Fibroblast of lung (primary cell): ENCODE data around the gene THSD7A. TPM values are rescaled to one million over a fixed set of nuclear protein-coding genes. Genes with fewer than 3 reads are reported as not detected.

Experiments used
- DNase-seq, 2 donors: peaks; one replicate each; pipeline versions ENCODE4 v3.0.0 to v3.0.0-alpha.2; 2010; ENCODE audit warnings: low read depth in 2 of 2
- H2AFZ ChIP-seq: 2 replicates; pipeline ENCODE4 v1.5.1; 2012; ENCODE audit warnings: low read length, control low read depth, inconsistent platforms
- H3K27ac ChIP-seq: 2 replicates; pipeline ENCODE4 v1.5.1; 2011; ENCODE audit warnings: low read length, control low read depth; ENCODE audit not compliant: insufficient read depth
- H3K27me3 ChIP-seq: 2 replicates; pipeline ENCODE4 v1.5.1; 2011; ENCODE audit warnings: mild to moderate bottlenecking, low read length; ENCODE audit not compliant: control insufficient read depth, insufficient read depth
- H3K36me3 ChIP-seq: 2 replicates; pipeline ENCODE4 v1.5.1; 2011; ENCODE audit warnings: low read length; ENCODE audit not compliant: control insufficient read depth, insufficient read depth
- H3K4me1 ChIP-seq: 2 replicates; pipeline ENCODE4 v1.5.1; 2011; ENCODE audit warnings: low read length; ENCODE audit not compliant: control insufficient read depth, insufficient read depth; ENCODE audit errors: extremely low read depth
- H3K4me2 ChIP-seq: 2 replicates; pipeline ENCODE4 v1.5.1; 2011; ENCODE audit warnings: low read length, control low read depth; ENCODE audit not compliant: insufficient read depth; ENCODE audit errors: extremely low read depth
- H3K4me3 ChIP-seq, 4 experiments: fragments of 200-600 bp in 1 of 4; sonication (generic) in 1 of 4; replicated peaks in 1 of 4; 2 replicates each; pipeline ENCODE4 v1.5.1; 2011 to 2016; ENCODE audit warnings: low read length in 4 of 4, low read depth in 3 of 4, mild to moderate bottlenecking in 3 of 4, control low read depth in 2 of 4, inconsistent platforms in 1 of 4, mixed read lengths in 1 of 4; ENCODE audit not compliant: insufficient read depth in 1 of 4; ENCODE audit errors: control extremely low read depth in 1 of 4
- H3K79me2 ChIP-seq: 2 replicates; pipeline ENCODE4 v1.5.1; 2012; ENCODE audit warnings: mild to moderate bottlenecking, low read length, inconsistent platforms; ENCODE audit not compliant: control insufficient read depth, insufficient read depth
- H3K9ac ChIP-seq: 2 replicates; pipeline ENCODE4 v1.5.1; 2011; ENCODE audit warnings: mild to moderate bottlenecking, low read length, control low read depth; ENCODE audit not compliant: insufficient read depth
- H3K9me3 ChIP-seq: 2 replicates; pipeline ENCODE4 v1.5.1; 2012; ENCODE audit warnings: low read depth, low read length; ENCODE audit not compliant: control insufficient read depth, insufficient read depth
- H4K20me1 ChIP-seq: 2 replicates; pipeline ENCODE4 v1.5.1; 2011; ENCODE audit warnings: low read length; ENCODE audit not compliant: control insufficient read depth, insufficient read depth; ENCODE audit errors: extremely low read depth
- EZH2 ChIP-seq: IDR thresholded peaks from 2 replicates; pipeline ENCODE4 v1.5.1; 2012; ENCODE audit warnings: low read length, control low read depth, mild to moderate bottlenecking; ENCODE audit errors: missing control alignments
- polyA plus RNA-seq, 2 donors: library from polyadenylated mRNA; depleted of rRNA in 1 of 2; stranded (reverse) in 1 of 2; unstranded in 1 of 2; fragments of >200 nt; gene quantifications; 2 replicates each; pipeline ENCODE4 v1.2.1, GENCODE V29; 2011 to 2012; ENCODE audit warnings: missing spikeins in 1 of 2
- total RNA-seq: library from RNA; depleted of rRNA; stranded (reverse); fragments of >200 nt; gene quantifications from 2 replicates; pipeline ENCODE4 v1.2.1, GENCODE V29; 2014
- TF ChIP-seq, protein P1 (sequence below), 2 donors: IDR thresholded peaks in 1 of 2; conservative IDR thresholded peaks in 1 of 2; 1 replicate in 1 of 2; 2 replicates in 1 of 2; pipeline ENCODE4 v1.5.1; 2011 to 2012; ENCODE audit warnings: low read length in 2 of 2, control low read depth in 1 of 2, inconsistent platforms in 1 of 2, low read depth in 1 of 2, mild to moderate bottlenecking in 1 of 2

THSD7A gene
- total and polyA plus RNA-seq, 2 donors (not counting 1 experiment from before 2014, with no cell fraction given), result 0.02 to 0.83 TPM

DNA sequence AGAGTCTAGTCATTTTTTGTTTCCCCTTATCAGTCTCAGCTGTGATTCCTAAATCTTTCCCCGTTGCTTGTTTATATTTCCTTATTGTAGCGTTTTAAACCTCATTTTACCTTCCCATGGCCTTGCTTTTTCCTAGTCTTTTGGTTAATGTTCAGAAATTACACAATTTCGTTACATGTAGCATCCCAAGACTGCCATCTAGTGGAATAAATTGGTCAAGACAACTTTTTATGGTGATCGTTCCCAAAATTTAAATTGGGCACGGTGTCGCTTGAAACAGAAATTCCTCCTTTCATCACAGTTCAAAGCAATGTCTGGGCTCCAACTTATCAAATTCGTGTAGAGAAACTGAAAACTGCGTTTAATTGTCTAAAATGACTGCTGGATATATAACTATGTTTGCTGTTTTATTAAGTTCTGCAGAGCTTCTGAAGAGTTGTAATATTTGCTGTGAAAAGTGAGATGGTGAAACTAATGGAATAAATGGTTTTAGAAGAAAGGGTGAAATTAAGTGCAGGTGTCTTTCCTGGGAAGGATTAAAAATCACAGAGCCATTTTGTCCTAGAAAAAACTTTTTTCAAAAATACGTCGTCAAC is 488.1 kb downstream of the THSD7A start:
- H2AFZ ChIP-seq, result no peak overlapping the region
- no peak overlapping the region for H3K9ac ChIP-seq
- no peaks in the 10 kb centered on the region for H4K20me1 ChIP-seq
- H3K27me3 ChIP-seq, result no peaks in the 10 kb centered on the region
- H3K4me2 ChIP-seq, result peak overlapping the region; percentile 45
- H3K4me1 ChIP-seq, result no peaks in the 10 kb centered on the region
- TF ChIP-seq EZH2, result no peak
- TF ChIP-seq, protein P1, sequence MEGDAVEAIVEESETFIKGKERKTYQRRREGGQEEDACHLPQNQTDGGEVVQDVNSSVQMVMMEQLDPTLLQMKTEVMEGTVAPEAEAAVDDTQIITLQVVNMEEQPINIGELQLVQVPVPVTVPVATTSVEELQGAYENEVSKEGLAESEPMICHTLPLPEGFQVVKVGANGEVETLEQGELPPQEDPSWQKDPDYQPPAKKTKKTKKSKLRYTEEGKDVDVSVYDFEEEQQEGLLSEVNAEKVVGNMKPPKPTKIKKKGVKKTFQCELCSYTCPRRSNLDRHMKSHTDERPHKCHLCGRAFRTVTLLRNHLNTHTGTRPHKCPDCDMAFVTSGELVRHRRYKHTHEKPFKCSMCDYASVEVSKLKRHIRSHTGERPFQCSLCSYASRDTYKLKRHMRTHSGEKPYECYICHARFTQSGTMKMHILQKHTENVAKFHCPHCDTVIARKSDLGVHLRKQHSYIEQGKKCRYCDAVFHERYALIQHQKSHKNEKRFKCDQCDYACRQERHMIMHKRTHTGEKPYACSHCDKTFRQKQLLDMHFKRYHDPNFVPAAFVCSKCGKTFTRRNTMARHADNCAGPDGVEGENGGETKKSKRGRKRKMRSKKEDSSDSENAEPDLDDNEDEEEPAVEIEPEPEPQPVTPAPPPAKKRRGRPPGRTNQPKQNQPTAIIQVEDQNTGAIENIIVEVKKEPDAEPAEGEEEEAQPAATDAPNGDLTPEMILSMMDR (conservative IDR thresholded peaks at IDR 0.05 in 1 of 2, IDR thresholded peaks at IDR 0.05 in 1 of 2; ENCODE audit: low read depth in 1 of 2, low read length in 2 of 2), result peak; percentile 66 to 69
- peak; percentile 30 to 59 for DNase-seq
- H3K27ac ChIP-seq, result no peak overlapping the region
- H3K79me2 ChIP-seq, result no peaks in the 10 kb centered on the region
- peak overlapping the region in 1 of 4 experiments; percentile 44 for H3K4me3 ChIP-seq
- no peaks in the 10 kb centered on the region for H3K9me3 ChIP-seq
- no peaks in the 10 kb centered on the region for H3K36me3 ChIP-seq

DNA sequence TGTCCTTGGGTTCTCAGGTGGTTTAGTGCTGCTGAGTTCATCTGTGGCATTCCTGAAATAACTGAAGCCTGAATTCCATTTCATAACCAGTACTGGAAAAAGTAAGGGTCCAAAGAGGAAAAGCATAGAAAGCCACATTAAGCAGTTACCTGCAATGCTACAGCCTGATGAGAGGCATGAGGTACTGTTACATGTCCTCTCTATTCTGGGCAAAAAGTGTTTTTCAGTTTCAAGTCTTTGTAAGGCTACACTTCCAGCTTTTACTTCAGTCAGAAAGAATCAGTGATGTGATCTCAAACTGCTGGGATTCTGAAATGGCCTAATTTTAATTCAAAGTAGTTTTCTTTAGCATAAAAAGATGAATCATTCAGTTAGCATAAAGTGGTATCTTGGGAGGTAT is 488.9 kb downstream of the THSD7A start:
- H3K4me3 ChIP-seq, result no peak overlapping the region
- no peaks in the 10 kb centered on the region for H3K36me3 ChIP-seq
- H3K4me1 ChIP-seq, result no peaks in the 10 kb centered on the region
- H3K27me3 ChIP-seq, result no peaks in the 10 kb centered on the region
- no peak overlapping the region for H3K9ac ChIP-seq
- no peaks in the 10 kb centered on the region for H3K79me2 ChIP-seq
- DNase-seq, result peak in 1 of 2 donors; percentile 18
- no peak overlapping the region for H2AFZ ChIP-seq
- H3K27ac ChIP-seq, result no peak overlapping the region
- H4K20me1 ChIP-seq, result no peaks in the 10 kb centered on the region
- H3K9me3 ChIP-seq, result no peaks in the 10 kb centered on the region
- no peak overlapping the region for H3K4me2 ChIP-seq
- TF ChIP-seq, protein P1 (conservative IDR thresholded peaks at IDR 0.05 in 1 of 2, IDR thresholded peaks at IDR 0.05 in 1 of 2; ENCODE audit: low read depth in 1 of 2, low read length in 2 of 2), result no peak
- no peak for TF ChIP-seq EZH2

DNA sequence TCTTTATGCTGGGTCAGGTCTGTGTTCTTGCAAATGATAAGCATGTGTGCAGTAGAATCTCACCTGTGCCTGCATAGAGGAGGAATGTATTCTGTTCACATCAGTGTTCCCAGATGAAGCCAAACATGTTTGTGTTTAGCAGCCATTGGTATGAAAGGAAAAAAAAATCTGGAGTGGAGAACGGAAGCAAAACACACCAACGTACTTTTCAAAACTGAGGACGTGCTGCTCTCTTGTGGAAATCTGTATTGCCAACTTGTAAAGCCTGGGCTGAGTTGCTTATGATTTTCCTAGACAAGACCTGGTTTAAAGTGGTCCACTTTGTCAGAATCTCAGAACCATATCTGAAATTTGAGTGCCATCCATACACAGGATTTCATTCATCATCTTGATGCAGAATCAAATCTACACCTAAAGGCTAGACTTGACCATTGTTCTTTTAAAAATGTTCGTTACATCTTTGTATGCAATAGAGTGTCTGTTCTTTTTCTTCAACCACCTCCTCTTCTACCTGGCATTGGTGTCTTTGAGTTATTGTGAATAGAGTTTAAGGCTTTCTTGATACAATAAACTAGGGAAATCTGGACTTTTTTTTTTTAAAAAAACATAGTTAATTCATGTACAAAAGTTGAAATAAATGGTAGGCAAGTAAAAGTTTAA is 490.6 kb downstream of the THSD7A start:
- Histone ChIP-seq H3K27ac (no peak overlapping the region), H3K4me2 (no peak overlapping the region), H3K9ac (no peak overlapping the region), H3K9me3 (no peaks in the 10 kb centered on the region), H3K36me3 (no peaks in the 10 kb centered on the region), H3K79me2 (no peaks in the 10 kb centered on the region), H3K4me3 (no peak overlapping the region), H3K27me3 (no peaks in the 10 kb centered on the region), H3K4me1 (no peaks in the 10 kb centered on the region), H4K20me1 (no peaks in the 10 kb centered on the region), H2AFZ (no peak overlapping the region)
- DNase-seq, result peak; percentile 17 to 54
- TF ChIP-seq EZH2, result no peak
- TF ChIP-seq, protein P1 (conservative IDR thresholded peaks at IDR 0.05 in 1 of 2, IDR thresholded peaks at IDR 0.05 in 1 of 2; ENCODE audit: low read depth in 1 of 2, low read length in 2 of 2), result peak; percentile 21 to 41
